OCI-LY7 (cell line): ENCODE measurements around the gene RAB30.
"Not testable (repeated sequence)": the region's sequence is repeated elsewhere in the genome, so short reads cannot be mapped to it uniquely, and the experiment has no call there.

ENCODE experiments used
- CTCF ChIP-seq: fragments of 200-600 bp; sonication (generic); conservative IDR thresholded peaks from 2 replicates; pipeline ENCODE4 v1.5.1; 2014; ENCODE audit warnings: mild to moderate bottlenecking, antibody characterized with exemption, low read length, moderate library complexity, mixed read lengths
- EZH2phosphoT487 ChIP-seq: fragments of 200-600 bp; sonication (generic); IDR thresholded peaks from 2 replicates; pipeline ENCODE4 v1.6.1; 2018; ENCODE audit warnings: low read depth, borderline replicate concordance, mild to moderate bottlenecking, mixed run types, antibody characterized with exemption, low read length, moderate library complexity, mixed read lengths

GRCh38 chr11:82955736-82956453, 115.8 kb downstream of the RAB30 start:
- not testable (repeated sequence) for TF ChIP-seq CTCF, EZH2phosphoT487
